NCI-H1105 treated with DMSO at 0.1 percent for 48 hours (cell line): ENCODE results near the gene NPAS4.
A peak's percentile ranks its signal among the peaks of the same experiment; 100 is the strongest.
"Not testable (repeated sequence)": the region's sequence is repeated elsewhere in the genome, so short reads cannot be mapped to it uniquely, and the experiment has no call there.

Experiments
- DNase-seq: peaks from one replicate; lab custom pipeline; 2025; lab: John Stamatoyannopoulos, UW

Gene NPAS4

GRCh38 chr11:66457826-66458225 is 37.0 kb downstream of the NPAS4 start:
- no peak for DNase-seq

GRCh38 chr11:66459138-66459778 is 38.4 kb downstream of the NPAS4 start:
- DNase-seq: no peak

GRCh38 chr11:66462010-66462409 is 41.2 kb downstream of the NPAS4 start:
- DNase-seq: no peak

GRCh38 chr11:66462911-66463310 is 42.1 kb downstream of the NPAS4 start:
- no peak for DNase-seq

DNA sequence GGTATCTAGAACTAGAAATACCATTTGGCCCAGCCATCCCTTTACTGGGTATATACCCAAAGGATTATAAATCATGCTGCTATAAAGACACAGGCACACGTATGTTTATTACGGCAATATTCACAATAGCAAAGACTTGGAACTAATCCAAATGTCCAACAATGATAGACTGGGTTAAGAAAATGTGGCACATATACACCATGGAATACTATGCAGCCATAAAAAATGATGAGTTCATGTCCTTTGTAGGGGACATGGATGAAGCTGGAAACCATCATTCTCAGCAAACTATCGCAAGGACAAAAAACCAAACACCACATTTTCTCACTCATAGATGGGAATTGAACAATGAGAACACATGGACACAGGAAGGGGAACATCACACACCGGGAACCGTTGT is 43.3 kb downstream of the NPAS4 start:
- not testable (repeated sequence) for DNase-seq

DNA sequence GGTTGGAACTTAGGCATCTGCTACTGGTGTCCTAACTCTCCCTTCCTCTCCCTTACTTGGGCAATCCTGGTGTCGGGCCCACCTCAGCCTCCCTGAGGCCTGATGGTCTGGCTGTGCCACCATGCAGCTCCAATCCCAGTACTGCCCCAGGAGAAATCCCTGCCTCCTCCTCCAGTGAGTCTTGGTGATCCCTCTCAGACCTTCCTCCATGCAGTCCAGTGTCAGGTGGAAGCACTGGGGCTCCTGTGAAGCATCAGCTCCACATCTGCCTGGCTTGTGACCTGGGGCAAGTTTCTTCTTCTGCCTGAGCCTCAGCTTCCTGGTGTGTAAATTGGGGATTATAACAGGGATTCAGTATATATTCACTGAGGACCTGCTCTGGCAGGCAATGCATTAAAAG is 44.1 kb downstream of the NPAS4 start:
- DNase-seq: no peak

GRCh38 chr11:66465373-66466224 is 44.8 kb downstream of the NPAS4 start:
- no peak for DNase-seq

DNA sequence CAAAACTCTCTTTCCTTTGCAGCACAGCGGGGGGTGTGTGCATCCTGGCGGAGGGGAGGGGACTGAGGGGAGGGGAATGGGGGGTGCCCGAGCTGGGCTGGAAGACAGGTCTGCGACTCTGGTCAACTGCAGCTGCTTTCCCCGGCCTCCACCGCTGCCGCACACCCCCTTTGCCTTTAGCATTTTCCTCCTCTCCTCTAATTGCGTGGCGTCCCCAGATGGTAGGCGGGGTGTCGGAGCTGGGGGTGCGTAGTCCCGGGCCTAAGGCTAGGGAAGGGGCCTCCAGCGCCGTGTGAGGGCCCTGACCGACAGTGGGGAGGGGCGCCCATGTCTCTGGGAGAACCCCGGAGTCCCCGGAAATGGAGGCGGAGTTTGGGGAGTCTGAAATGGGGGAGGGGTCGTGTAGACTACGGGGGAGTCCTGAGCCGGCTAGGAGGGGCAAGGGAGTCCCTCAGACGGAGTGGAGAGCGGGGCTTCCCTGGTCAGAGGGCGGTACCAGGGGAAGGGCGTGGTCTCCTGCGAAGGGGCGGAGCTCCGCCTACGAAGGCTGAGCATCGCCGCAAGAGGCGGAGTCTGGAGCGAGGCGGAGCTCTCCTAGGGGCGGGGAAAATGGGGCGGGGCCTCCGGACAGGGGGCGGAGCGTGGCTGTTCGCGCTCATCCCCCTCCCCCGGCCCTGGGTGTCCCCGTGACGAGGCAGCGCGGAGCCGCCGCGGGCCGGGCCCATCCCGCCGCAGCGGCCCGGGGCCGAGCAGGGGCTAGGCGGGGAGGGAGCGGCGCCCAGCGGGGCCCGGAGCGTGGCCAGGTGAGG is 45.6 kb downstream of the NPAS4 start, which contains the start of gene PELI3:
Gene PELI3, plus strand, starts transcription at position 681 of the 809 bp plus-strand sequence. CDS start 1,224 bp downstream, outside the sequence.
- DNase-seq: peak; percentile 79

DNA sequence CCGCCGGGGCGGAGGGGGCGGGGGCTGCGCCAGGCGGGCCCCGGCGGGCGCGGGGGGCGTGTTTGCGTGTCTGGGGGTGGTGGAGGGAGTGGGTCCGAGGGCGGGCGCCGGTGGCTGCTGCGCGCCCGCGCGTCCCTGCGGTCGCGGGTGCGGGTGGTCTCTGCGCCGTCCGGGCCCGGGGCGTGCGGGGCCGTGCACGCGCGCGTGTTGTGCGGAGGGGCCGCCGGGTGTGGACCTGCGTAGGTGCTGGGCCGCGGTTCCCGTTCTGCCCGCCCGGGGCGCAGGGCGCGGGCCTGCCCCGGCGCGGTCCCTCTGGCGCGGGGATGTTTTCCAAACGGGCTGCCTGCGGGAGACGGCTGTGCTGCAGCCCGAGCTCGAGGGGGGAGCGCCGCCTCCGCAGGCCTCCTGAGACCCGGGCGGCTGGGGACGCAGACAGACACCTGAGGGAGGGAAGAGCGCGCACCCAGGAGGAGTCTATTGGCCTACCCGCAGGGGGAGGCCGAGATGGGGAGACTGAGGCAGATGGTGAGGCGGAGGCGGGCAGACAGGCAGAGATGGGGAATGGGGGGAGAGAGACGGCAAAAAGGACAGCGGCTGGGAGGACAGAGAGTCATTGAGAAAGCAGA is 46.3 kb downstream of the NPAS4 start:
- peak; percentile 29 for DNase-seq

- peak; percentile 31 for DNase-seq
Measured at GRCh38 chr11:66467756-66468155, 46.9 kb downstream of the NPAS4 start.

GRCh38 chr11:66468691-66469090 is 47.9 kb downstream of the NPAS4 start:
- no peak for DNase-seq

DNA sequence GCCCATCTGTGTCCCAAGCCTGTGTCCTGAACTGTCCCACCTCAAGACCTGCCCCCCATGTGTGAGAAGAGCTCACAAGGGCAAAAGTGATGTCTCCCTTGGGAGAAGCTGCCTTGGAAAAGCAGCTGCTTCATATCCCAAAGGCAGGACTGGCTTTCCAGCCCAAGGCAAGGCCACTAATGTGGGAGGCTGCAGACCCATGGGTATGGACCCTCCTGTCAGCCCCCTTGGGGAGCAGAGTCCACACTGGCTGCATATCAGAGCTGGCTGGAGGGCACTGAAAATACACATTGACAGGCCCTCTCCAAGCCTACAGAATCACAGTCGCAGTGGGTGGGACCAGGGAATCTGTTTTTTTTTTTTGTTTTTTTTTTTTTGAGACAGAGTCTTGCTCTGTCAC is 48.6 kb downstream of the NPAS4 start:
- DNase-seq: no peak

GRCh38 chr11:66470015-66470414 is 49.2 kb downstream of the NPAS4 start:
- DNase-seq: no peak

- no peak for DNase-seq
Measured at GRCh38 chr11:66471142-66471541, 50.3 kb downstream of the NPAS4 start.

DNA sequence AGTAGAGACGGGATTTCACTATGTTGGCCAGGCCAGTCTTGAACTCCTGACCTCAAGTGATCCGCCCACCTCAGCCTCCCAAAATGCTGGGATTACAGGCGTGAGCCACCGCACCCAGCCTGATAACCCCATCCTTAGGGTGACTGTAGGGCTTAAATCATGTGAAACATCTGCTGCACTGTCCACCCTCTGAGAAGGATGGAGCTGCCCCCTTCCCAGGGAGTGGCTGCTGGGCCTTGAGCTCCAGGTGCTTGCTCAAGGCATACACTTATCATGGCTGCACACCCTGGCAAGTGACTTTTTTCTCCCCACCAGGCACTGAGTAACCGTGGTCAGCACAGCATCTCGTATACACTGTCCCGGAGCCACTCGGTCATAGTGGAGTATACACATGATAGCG is 51.2 kb downstream of the NPAS4 start:
- no peak for DNase-seq

- no peak for DNase-seq
Measured at GRCh38 chr11:66473167-66473566, 52.3 kb downstream of the NPAS4 start.

- DNase-seq: no peak
Measured at GRCh38 chr11:66473608-66474515, 53.0 kb downstream of the NPAS4 start.

GRCh38 chr11:66475349-66476172 is 54.7 kb downstream of the NPAS4 start:
- no peak for DNase-seq
